ENCODE data around the gene CAV1. TPM values are rescaled to one million over a fixed set of nuclear protein-coding genes. Genes with fewer than 3 reads are reported as not detected.

CAV1 gene
- total and polyA plus RNA-seq, 2 of the 13 experiments (the other 11 are each of a cell fraction or from before 2014, with no cell fraction given), result 0.40 TPM; not detected in 1

DNA sequence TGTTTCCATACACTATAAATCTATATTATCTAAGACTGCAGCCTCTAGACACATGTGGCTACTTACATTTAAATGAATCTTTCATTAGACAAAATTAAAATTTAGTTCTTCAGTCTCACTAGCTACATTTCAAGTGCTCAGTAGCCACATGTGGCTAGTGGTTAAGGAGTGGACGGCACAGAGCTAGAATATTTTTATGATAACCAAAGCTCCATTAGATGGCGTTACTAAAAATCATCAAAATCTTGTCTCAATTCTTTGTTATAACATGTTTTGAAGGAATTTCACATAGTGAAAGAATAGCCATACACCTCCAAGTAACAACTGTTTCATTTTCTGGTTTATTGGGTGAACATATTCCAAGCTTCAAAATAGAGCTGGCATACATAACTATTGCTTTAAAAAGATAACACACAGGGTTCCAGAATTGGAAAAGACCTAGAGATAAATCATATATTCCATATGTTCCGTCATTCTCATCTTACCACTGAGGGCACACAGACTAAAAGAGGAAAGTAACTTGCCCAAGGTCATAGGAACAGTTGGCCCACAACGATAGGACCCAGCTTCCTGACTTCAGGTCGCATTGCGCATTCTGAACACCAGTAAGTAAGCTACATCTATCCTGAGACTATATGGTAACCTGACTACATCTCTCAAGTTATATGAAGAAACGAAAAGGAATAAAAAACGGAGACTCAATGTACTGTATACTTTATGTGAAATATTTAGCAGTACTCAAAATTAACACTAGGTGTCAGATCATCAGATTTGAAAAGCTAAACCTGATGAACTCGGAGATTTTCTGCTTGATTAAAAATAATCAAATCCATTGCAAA, 66.6 kb downstream of the CAV1 start:
- in situ Hi-C loops (cut with HindIII; ENCODE audit: extremely low pct_ligation_motif_present, low pct_unique_long_range_greater_than_20kb), result loop anchor here (5.0 kb wide), 3 partner anchors 81 to 329 kb away; partner anchors contain the start of gene MET
- intact Hi-C loops (cut with micrococcal nuclease; ENCODE audit: unreplicated experiment), result loop anchor here (1.0 to 10.0 kb wide), 4 partner anchors 79 to 523 kb away; no protein-coding TSS in a partner anchor

More for the DNA sequence above, 66.6 kb downstream of the CAV1 start:
- Histone ChIP-seq H4K20me1 (ENCODE audit: insufficient read depth, low read length) (no peaks in the 10 kb centered on the region), H3K36me3 (replicated peaks in 1 of 2; ENCODE audit: control insufficient read depth in 1 of 2, insufficient read depth in 2 of 2, low read length in 2 of 2) (no peaks in the 10 kb centered on the region), H3K27me3 (ENCODE audit: control insufficient read depth in 1 of 2, insufficient read depth in 2 of 2, low read length in 2 of 2) (peaks cover 0 to 9% of the 10 kb centered on the region in 2 experiments; a peak in 2 of 5 replicates), H3K4me2 (ENCODE audit: low read depth, low read length) (peak overlapping the region; percentile 70), H3K79me2 (ENCODE audit: insufficient read depth, low read length) (no peaks in the 10 kb centered on the region), H2AFZ (ENCODE audit: low read length) (no peak overlapping the region), H3K27ac (ENCODE audit: extremely low read length, insufficient read depth, low read length) (no peak overlapping the region), H3K4me3 (replicated peaks in 1 of 3; ENCODE audit: insufficient read depth in 1 of 3, low read depth in 2 of 3, low read length in 3 of 3) (peak overlapping the region in 2 of 3 experiments; percentile 13 to 22; a peak in 1 of 6 replicates), H3K9me3 (ENCODE audit: low read length) (no peaks in the 10 kb centered on the region), H3K4me1 (ENCODE audit: insufficient read depth, low read length) (peaks cover 32% of the 10 kb centered on the region), H3K9ac (ENCODE audit: insufficient read depth, low read depth, low read length) (no peak overlapping the region)
- POLR2A ChIA-PET, result interaction anchor here (1.0 to 1.2 kb wide), 2 partner anchors 213 to 219 kb away, joined by 3 to 5 read pairs; no protein-coding TSS in a partner anchor
- DNase-seq (ENCODE audit: low spot score), result no peak
- CTCF ChIA-PET (ENCODE audit: low intra/inter-chr PET ratio, low total read pairs), result interaction anchor here (2.0 kb wide), 1 partner anchor 218 kb away, joined by 9 read pairs; no protein-coding TSS in a partner anchor
- ATAC-seq, result peak; percentile 69
- FAIRE-seq, result peak; percentile 68
- TF ChIP-seq CTCF (CRISPR knock-in tag; IDR thresholded peaks at IDR 0.05), result peak; percentile 39
- no peak for TF ChIP-seq SCMH1 (CRISPR knock-in tag; IDR thresholded peaks at IDR 0.05; ENCODE audit: borderline replicate concordance)
- peak; percentile 4; the same call in 1 of the 2 replicates for TF ChIP-seq SMC3 (IDR thresholded peaks at IDR 0.05; ENCODE audit: low read length)
- no peak for TF ChIP-seq SOX13 (IDR thresholded peaks at IDR 0.05)
- no peak for TF ChIP-seq SOX13 (CRISPR knock-in tag; conservative IDR thresholded peaks at IDR 0.05 in 1 of 2, IDR thresholded peaks at IDR 0.05 in 1 of 2)
- TF ChIP-seq SP5 (CRISPR knock-in tag; IDR thresholded peaks at IDR 0.05; ENCODE audit: borderline replicate concordance, low read depth), result no peak
- TF ChIP-seq HES4 (CRISPR knock-in tag; IDR thresholded peaks at IDR 0.05; ENCODE audit: borderline replicate concordance), result no peak
- no peak for TF ChIP-seq PHF5A (CRISPR knock-in tag; IDR thresholded peaks at IDR 0.05; ENCODE audit: low read depth, unreplicated experiment)
- TF ChIP-seq STAG1 (CRISPR knock-in tag; IDR thresholded peaks at IDR 0.05), result peak; percentile 29; the same call in 1 of the 2 replicates
- no peak for TF ChIP-seq AFF4 (CRISPR knock-in tag; IDR thresholded peaks at IDR 0.05)
- no peak for TF ChIP-seq ISL2 (CRISPR knock-in tag; IDR thresholded peaks at IDR 0.05)
- BruUV-seq (replicated peaks), result no TSS peak
- WGBS (ENCODE audit: low lambda C conversion rate), result 21% methylated on average over 9 of the region's 9 CpGs

All from HepG2 (cell line).